ENCODE measurements around the gene MPP4. TPM values are rescaled to one million over a fixed set of nuclear protein-coding genes. Genes with fewer than 3 reads are reported as not detected.

Gene MPP4
- total and polyA plus RNA-seq, 2 of the 13 experiments (the other 11 are each of a cell fraction or from before 2014, with no cell fraction given), result not detected

- TF ChIP-seq GLMP (CRISPR knock-in tag; IDR thresholded peaks at IDR 0.05; ENCODE audit: borderline replicate concordance) (no peak), ZNF549 (CRISPR knock-in tag; IDR thresholded peaks at IDR 0.05) (no peak)
- TF ChIP-seq, protein P1, sequence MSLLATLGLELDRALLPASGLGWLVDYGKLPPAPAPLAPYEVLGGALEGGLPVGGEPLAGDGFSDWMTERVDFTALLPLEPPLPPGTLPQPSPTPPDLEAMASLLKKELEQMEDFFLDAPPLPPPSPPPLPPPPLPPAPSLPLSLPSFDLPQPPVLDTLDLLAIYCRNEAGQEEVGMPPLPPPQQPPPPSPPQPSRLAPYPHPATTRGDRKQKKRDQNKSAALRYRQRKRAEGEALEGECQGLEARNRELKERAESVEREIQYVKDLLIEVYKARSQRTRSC (CRISPR knock-in tag; IDR thresholded peaks at IDR 0.05; ENCODE audit: low read depth), result no peak
Measured at GRCh38 chr2:201656102-201656501, 42.3 kb downstream of the MPP4 start (continued).

- no peak overlapping the region for H3K9ac ChIP-seq (ENCODE audit: insufficient read depth, low read depth, low read length)
- ATAC-seq (no peak), DNase-seq (ENCODE audit: low spot score) (no peak), FAIRE-seq (no peak)
- no peaks in the 10 kb centered on the region for H3K4me1 ChIP-seq (ENCODE audit: insufficient read depth, low read length)
- POLR2A ChIA-PET, result no interaction called here
- H3K4me3 ChIP-seq (replicated peaks in 1 of 3; ENCODE audit: insufficient read depth in 1 of 3, low read depth in 2 of 3, low read length in 3 of 3), result no peak overlapping the region
- H2AFZ ChIP-seq (ENCODE audit: low read length), result no peak overlapping the region
- intact Hi-C loops (cut with micrococcal nuclease; ENCODE audit: unreplicated experiment) (no loop called here), in situ Hi-C loops (cut with HindIII; ENCODE audit: extremely low pct_ligation_motif_present, low pct_unique_long_range_greater_than_20kb) (no loop called here)
- H4K20me1 ChIP-seq (ENCODE audit: insufficient read depth, low read length), result no peaks in the 10 kb centered on the region
- no peak overlapping the region for H3K4me2 ChIP-seq (ENCODE audit: low read depth, low read length)
- H3K9me3 ChIP-seq (ENCODE audit: low read length), result no peaks in the 10 kb centered on the region
- CTCF ChIA-PET (ENCODE audit: low intra/inter-chr PET ratio, low total read pairs), result no interaction called here
- no peaks in the 10 kb centered on the region for H3K36me3 ChIP-seq (replicated peaks in 1 of 2; ENCODE audit: control insufficient read depth in 1 of 2, insufficient read depth in 2 of 2, low read length in 2 of 2)
- H3K79me2 ChIP-seq (ENCODE audit: insufficient read depth, low read length), result no peaks in the 10 kb centered on the region
- H3K27ac ChIP-seq (ENCODE audit: extremely low read length, insufficient read depth, low read length), result no peak overlapping the region
- peaks cover 0 to 20% of the 10 kb centered on the region in 2 experiments; a peak in 3 of 5 replicates for H3K27me3 ChIP-seq (ENCODE audit: control insufficient read depth in 1 of 2, insufficient read depth in 2 of 2, low read length in 2 of 2)
- BruUV-seq (replicated peaks), result no TSS peak
- 59% methylated on average over 5 of the region's 5 CpGs for WGBS (ENCODE audit: low lambda C conversion rate)
- TF ChIP-seq FOXP1 (IDR thresholded peaks at IDR 0.05), result no peak
- TF ChIP-seq FOXP1 (CRISPR knock-in tag; IDR thresholded peaks at IDR 0.05), result no peak
- TF ChIP-seq ZNF441 (CRISPR knock-in tag; IDR thresholded peaks at IDR 0.05; ENCODE audit: borderline replicate concordance), result no peak
- TF ChIP-seq ATAD3A (CRISPR knock-in tag; IDR thresholded peaks at IDR 0.05), result no peak
- TF ChIP-seq, protein P2, sequence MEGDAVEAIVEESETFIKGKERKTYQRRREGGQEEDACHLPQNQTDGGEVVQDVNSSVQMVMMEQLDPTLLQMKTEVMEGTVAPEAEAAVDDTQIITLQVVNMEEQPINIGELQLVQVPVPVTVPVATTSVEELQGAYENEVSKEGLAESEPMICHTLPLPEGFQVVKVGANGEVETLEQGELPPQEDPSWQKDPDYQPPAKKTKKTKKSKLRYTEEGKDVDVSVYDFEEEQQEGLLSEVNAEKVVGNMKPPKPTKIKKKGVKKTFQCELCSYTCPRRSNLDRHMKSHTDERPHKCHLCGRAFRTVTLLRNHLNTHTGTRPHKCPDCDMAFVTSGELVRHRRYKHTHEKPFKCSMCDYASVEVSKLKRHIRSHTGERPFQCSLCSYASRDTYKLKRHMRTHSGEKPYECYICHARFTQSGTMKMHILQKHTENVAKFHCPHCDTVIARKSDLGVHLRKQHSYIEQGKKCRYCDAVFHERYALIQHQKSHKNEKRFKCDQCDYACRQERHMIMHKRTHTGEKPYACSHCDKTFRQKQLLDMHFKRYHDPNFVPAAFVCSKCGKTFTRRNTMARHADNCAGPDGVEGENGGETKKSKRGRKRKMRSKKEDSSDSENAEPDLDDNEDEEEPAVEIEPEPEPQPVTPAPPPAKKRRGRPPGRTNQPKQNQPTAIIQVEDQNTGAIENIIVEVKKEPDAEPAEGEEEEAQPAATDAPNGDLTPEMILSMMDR (CRISPR knock-in tag; IDR thresholded peaks at IDR 0.05), result no peak
- TF ChIP-seq ZNF33B (CRISPR knock-in tag; IDR thresholded peaks at IDR 0.05), result no peak
- TF ChIP-seq MTF2 (CRISPR knock-in tag; IDR thresholded peaks at IDR 0.05; ENCODE audit: borderline replicate concordance), result no peak
- TF ChIP-seq SNRNP70 (IDR thresholded peaks at IDR 0.05; ENCODE audit: low read depth, low read length), result no peak
- TF ChIP-seq, protein P3, sequence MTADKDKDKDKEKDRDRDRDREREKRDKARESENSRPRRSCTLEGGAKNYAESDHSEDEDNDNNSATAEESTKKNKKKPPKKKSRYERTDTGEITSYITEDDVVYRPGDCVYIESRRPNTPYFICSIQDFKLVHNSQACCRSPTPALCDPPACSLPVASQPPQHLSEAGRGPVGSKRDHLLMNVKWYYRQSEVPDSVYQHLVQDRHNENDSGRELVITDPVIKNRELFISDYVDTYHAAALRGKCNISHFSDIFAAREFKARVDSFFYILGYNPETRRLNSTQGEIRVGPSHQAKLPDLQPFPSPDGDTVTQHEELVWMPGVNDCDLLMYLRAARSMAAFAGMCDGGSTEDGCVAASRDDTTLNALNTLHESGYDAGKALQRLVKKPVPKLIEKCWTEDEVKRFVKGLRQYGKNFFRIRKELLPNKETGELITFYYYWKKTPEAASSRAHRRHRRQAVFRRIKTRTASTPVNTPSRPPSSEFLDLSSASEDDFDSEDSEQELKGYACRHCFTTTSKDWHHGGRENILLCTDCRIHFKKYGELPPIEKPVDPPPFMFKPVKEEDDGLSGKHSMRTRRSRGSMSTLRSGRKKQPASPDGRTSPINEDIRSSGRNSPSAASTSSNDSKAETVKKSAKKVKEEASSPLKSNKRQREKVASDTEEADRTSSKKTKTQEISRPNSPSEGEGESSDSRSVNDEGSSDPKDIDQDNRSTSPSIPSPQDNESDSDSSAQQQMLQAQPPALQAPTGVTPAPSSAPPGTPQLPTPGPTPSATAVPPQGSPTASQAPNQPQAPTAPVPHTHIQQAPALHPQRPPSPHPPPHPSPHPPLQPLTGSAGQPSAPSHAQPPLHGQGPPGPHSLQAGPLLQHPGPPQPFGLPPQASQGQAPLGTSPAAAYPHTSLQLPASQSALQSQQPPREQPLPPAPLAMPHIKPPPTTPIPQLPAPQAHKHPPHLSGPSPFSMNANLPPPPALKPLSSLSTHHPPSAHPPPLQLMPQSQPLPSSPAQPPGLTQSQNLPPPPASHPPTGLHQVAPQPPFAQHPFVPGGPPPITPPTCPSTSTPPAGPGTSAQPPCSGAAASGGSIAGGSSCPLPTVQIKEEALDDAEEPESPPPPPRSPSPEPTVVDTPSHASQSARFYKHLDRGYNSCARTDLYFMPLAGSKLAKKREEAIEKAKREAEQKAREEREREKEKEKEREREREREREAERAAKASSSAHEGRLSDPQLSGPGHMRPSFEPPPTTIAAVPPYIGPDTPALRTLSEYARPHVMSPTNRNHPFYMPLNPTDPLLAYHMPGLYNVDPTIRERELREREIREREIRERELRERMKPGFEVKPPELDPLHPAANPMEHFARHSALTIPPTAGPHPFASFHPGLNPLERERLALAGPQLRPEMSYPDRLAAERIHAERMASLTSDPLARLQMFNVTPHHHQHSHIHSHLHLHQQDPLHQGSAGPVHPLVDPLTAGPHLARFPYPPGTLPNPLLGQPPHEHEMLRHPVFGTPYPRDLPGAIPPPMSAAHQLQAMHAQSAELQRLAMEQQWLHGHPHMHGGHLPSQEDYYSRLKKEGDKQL (CRISPR knock-in tag; IDR thresholded peaks at IDR 0.05; ENCODE audit: low read depth), result no peak
Measured at GRCh38 chr2:201654616-201655384, 43.6 kb downstream of the MPP4 start.
